ENCODE measurements around the gene IL20RB.

IL20RB gene

GRCh38 chr3:136957751-136958288 is at the start of gene IL20RB:
Gene IL20RB, plus strand, starts transcription at chr3:136957983. Its CDS starts 131 bp downstream, at chr3:136958114.
- DNase-seq, result no peak

GRCh38 chr3:136908297-136908696 is 49.5 kb upstream of the IL20RB start:
- DNase-seq, result no peak

- no peak for DNase-seq
Measured at GRCh38 chr3:136909187-136909586, 48.6 kb upstream of the IL20RB start.

- no peak for DNase-seq
Measured at GRCh38 chr3:136910697-136911096, 47.1 kb upstream of the IL20RB start.

- no peak for DNase-seq
Measured at GRCh38 chr3:136913168-136913567, 44.6 kb upstream of the IL20RB start.

- no peak for DNase-seq
Measured at GRCh38 chr3:136914739-136915138, 43.0 kb upstream of the IL20RB start.

- no peak for DNase-seq
Measured at GRCh38 chr3:136916223-136916622, 41.6 kb upstream of the IL20RB start.

- no peak for DNase-seq
Measured at GRCh38 chr3:136919799-136920580, 37.8 kb upstream of the IL20RB start.

GRCh38 chr3:136920904-136921611 is 36.7 kb upstream of the IL20RB start:
- DNase-seq, result no peak

- no peak for DNase-seq
Measured at GRCh38 chr3:136925425-136926190, 32.2 kb upstream of the IL20RB start.

- no peak for DNase-seq
Measured at GRCh38 chr3:136928240-136928639, 29.5 kb upstream of the IL20RB start.

GRCh38 chr3:136929977-136930670 is 27.7 kb upstream of the IL20RB start:
- DNase-seq, result peak; percentile 58

GRCh38 chr3:136931606-136932005 is 26.2 kb upstream of the IL20RB start:
- no peak for DNase-seq

- DNase-seq, result no peak
Measured at GRCh38 chr3:136932523-136932922, 25.3 kb upstream of the IL20RB start.

- DNase-seq, result no peak
Measured at GRCh38 chr3:136932978-136933772, 24.6 kb upstream of the IL20RB start.

- no peak for DNase-seq
Measured at GRCh38 chr3:136937175-136937574, 20.6 kb upstream of the IL20RB start.

- DNase-seq, result no peak
Measured at GRCh38 chr3:136937851-136938250, 19.9 kb upstream of the IL20RB start.

GRCh38 chr3:136938334-136938733 is 19.4 kb upstream of the IL20RB start:
- no peak for DNase-seq

GRCh38 chr3:136939489-136939888 is 18.3 kb upstream of the IL20RB start:
- DNase-seq, result no peak

- no peak for DNase-seq
Measured at GRCh38 chr3:136942803-136943202, 15.0 kb upstream of the IL20RB start.

- DNase-seq, result no peak
Measured at GRCh38 chr3:136943436-136943835, 14.3 kb upstream of the IL20RB start.

- DNase-seq, result no peak
Measured at GRCh38 chr3:136946978-136947377, 10.8 kb upstream of the IL20RB start.

Data from right hindlimb (tissue), 1 donor.